Inflammatory macrophage treated with lipopolysaccharide for 1 hour (primary cell): ENCODE data around the gene MTRFR.
"Not testable (repeated sequence)": the region's sequence is repeated elsewhere in the genome, so short reads cannot be mapped to it uniquely, and the experiment has no call there.

Experiments used
- DNase-seq, 2 donors: peaks; one replicate each; pipeline ENCODE4 v3.0.0-alpha.2; 2020 to 2022

MTRFR gene

GRCh38 chr12:123232807-123233504, at the start of gene MTRFR, which contains the start of gene MPHOSPH9:
TSS of gene MTRFR (plus strand) at chr12:123233436. CDS start at chr12:123253675, 20,239 bp downstream.
TSS of gene MPHOSPH9 (minus strand) at chr12:123233141. CDS start at chr12:123230364, 2,777 bp downstream.
- peak; percentile 99 to 100 for DNase-seq

- no peak for DNase-seq
Measured at GRCh38 chr12:123187637-123188036, 45.6 kb upstream of the MTRFR start.

- no peak for DNase-seq
Measured at GRCh38 chr12:123199936-123200335, 33.3 kb upstream of the MTRFR start.

- no peak for DNase-seq
Measured at GRCh38 chr12:123200414-123200813, 32.8 kb upstream of the MTRFR start.

GRCh38 chr12:123206794-123207193, 26.4 kb upstream of the MTRFR start:
- DNase-seq: not testable (repeated sequence)

- not testable (repeated sequence) for DNase-seq
Measured at GRCh38 chr12:123207815-123208214, 25.4 kb upstream of the MTRFR start.

GRCh38 chr12:123223241-123223668, 10.0 kb upstream of the MTRFR start:
- no peak for DNase-seq

- DNase-seq: no peak
Measured at GRCh38 chr12:123225443-123225842, 7.8 kb upstream of the MTRFR start.

GRCh38 chr12:123227581-123228258, 5.5 kb upstream of the MTRFR start:
- DNase-seq: no peak

GRCh38 chr12:123229051-123229450, 4.2 kb upstream of the MTRFR start:
- no peak for DNase-seq

- DNase-seq: no peak
Measured at GRCh38 chr12:123231931-123232330, 1.3 kb upstream of the MTRFR start.

- DNase-seq: no peak
Measured at GRCh38 chr12:123232472-123232806, 797 bp upstream of the MTRFR start.

- DNase-seq: no peak
Measured at GRCh38 chr12:123233505-123234308, 471 bp downstream of the MTRFR start.

GRCh38 chr12:123237646-123238329, 4.6 kb downstream of the MTRFR start:
- peak; percentile 42 to 84 for DNase-seq

- DNase-seq: no peak
Measured at GRCh38 chr12:123238330-123238682, 5.1 kb downstream of the MTRFR start.

GRCh38 chr12:123238961-123239360, 5.7 kb downstream of the MTRFR start:
- DNase-seq: no peak

- DNase-seq: peak in 1 of 2 donors; percentile 28
Measured at GRCh38 chr12:123242116-123242904, 9.1 kb downstream of the MTRFR start.

- no peak for DNase-seq
Measured at GRCh38 chr12:123243671-123244262, 10.5 kb downstream of the MTRFR start.

- DNase-seq: no peak
Measured at GRCh38 chr12:123245678-123246077, 12.4 kb downstream of the MTRFR start.

GRCh38 chr12:123248129-123248528, 14.9 kb downstream of the MTRFR start:
- not testable (repeated sequence) for DNase-seq

GRCh38 chr12:123248996-123249741, 15.9 kb downstream of the MTRFR start:
- not testable (repeated sequence) for DNase-seq
